GM12864 (cell line): Measurements from ENCODE around the gene ADAMTS19.
A peak's percentile ranks its signal among the peaks of the same experiment; 100 is the strongest.

ENCODE experiments used
- DNase-seq: peaks from one replicate; pipeline ENCODE4 v3.0.0-alpha.2; 2011; ENCODE audit warnings: low read depth
- H3K4me3 ChIP-seq: 2 replicates; pipeline ENCODE4 v1.5.1; 2011; ENCODE audit warnings: mild to moderate bottlenecking, low read depth, low read length, control low read depth
- TF ChIP-seq, protein P1 (sequence below): IDR thresholded peaks from 2 replicates; pipeline ENCODE4 v1.5.1; 2011; ENCODE audit warnings: low read depth, mild to moderate bottlenecking, moderate library complexity, low read length, control low read depth, inconsistent platforms; ENCODE audit errors: missing control alignments

Gene ADAMTS19

DNA sequence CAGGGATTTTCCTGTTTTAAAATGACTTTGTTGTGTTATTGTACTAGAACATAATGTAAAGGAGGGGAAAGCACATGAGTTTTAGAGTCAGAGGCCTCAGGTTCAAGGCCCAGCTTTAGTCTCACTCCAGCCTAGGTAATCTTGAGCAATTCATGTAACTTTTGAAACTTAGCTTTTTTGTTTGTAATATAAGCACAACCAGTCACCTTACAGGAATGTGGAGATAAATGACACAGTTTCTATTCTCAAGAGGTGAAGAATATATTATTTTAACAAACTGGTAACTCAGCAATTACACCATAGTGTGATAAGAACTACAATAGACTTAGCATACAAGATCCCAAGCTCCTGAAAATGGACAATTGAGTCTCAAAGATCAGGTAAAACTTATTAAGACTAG lies 51.2 kb downstream of the ADAMTS19 start:
- no peak for DNase-seq
- TF ChIP-seq, protein P1, sequence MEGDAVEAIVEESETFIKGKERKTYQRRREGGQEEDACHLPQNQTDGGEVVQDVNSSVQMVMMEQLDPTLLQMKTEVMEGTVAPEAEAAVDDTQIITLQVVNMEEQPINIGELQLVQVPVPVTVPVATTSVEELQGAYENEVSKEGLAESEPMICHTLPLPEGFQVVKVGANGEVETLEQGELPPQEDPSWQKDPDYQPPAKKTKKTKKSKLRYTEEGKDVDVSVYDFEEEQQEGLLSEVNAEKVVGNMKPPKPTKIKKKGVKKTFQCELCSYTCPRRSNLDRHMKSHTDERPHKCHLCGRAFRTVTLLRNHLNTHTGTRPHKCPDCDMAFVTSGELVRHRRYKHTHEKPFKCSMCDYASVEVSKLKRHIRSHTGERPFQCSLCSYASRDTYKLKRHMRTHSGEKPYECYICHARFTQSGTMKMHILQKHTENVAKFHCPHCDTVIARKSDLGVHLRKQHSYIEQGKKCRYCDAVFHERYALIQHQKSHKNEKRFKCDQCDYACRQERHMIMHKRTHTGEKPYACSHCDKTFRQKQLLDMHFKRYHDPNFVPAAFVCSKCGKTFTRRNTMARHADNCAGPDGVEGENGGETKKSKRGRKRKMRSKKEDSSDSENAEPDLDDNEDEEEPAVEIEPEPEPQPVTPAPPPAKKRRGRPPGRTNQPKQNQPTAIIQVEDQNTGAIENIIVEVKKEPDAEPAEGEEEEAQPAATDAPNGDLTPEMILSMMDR: no peak
- no peak overlapping the region for H3K4me3 ChIP-seq

DNA sequence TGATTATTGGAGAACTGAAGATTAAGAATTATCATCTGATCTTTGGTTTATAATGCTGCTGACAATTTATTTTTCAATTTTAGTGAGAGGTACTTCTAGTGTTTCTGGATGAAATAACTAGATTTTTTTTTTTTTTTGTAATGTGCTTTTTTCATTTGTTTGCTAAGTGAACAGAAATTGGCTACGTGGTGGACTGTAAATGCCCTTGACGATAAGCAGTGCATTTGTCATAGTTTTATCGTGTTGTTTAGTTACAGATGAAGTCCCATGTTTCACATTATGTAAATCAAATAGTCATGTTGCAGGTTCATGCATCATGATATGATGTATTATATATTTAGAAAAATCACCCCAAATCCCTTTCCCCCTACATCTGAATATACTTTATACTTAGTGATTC lies 81.0 kb downstream of the ADAMTS19 start:
- DNase-seq: no peak
- TF ChIP-seq, protein P1: no peak
- H3K4me3 ChIP-seq: no peak overlapping the region

DNA sequence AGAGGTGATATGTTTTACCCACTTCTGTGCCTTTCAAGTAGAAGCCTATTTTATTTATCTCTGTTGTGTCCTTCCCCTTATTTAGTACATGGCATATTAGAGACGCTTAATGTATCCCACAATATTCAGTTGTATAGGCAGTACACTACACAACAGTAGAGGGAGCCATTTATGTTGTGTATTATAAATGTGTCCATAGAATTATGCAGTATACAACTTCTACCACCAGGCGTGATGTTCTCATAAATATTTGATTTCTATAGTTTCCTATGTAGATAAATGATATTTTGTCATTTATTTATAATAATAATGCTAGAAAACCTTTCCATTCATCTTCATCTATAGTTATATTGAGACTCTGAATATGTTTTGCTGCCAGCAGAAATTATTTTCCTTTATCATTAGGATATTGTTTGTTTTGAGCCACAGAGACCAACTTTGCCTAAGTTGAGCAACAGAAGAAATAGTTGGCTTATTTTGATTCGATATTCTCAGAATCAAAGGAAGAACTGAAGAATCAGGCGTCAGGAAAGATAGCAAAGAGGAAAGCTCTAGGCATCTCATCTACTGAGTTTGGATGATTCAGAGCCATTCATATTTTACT lies 81.7 kb downstream of the ADAMTS19 start:
- TF ChIP-seq, protein P1: peak; percentile 18
- no peak for DNase-seq

DNA sequence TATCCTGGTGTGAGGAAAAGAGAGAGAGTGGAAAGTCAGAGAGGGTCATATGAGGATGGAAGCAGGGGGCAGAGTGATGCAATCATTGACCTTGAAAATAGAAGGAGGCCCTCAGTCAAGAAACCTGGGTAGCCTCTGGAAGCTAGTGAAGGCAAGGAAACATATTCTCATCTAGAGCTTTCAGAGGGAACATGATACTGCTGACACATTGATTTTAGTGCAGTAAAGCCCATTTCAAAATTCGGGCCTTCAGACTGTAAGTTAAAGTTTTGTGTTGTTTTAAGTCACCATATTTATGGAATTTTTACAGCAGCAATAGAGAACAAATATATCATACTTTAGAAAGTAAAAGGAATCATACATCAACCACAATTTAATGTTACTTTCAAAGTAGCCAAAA lies 87.0 kb downstream of the ADAMTS19 start:
- no peak overlapping the region for H3K4me3 ChIP-seq
- DNase-seq: no peak
- TF ChIP-seq, protein P1: no peak

More for the DNA sequence above, 81.7 kb downstream of the ADAMTS19 start:
- no peak overlapping the region for H3K4me3 ChIP-seq

DNA sequence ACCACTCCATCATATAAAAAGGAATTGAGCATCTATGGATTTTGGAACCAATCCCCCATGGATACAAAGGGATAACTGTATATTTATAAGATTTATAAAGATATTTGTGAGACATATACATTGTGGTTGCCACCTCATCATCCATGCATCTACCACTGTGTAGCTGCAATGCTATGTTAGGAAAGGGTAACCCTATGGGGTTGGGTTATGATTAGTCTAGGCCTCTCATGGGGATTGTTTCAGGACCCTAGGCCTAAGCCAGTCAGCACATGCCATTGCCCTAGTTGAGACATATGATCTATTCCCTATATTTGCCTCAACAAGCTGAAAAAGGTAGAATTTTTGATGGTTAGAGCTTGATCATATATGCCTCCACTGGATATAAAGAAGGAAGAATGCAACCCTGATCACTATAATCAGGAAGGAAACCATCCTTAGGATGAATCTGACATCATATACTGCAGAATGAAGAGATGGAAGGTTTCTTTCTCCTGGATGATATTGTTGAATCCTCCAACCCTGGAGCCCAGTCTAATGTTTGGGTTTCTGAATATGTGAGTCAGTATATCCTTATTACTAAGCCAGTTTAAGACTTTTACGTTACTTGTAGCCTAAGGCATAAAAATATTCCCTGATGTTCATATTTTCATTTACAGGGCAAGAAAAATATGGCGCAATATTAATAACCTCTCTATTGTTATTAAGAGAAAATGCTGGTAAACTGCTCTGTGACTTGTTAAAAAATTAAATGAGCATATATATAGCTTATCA lies 94.2 kb downstream of the ADAMTS19 start:
- no peak for DNase-seq
- TF ChIP-seq, protein P1: no peak

DNA sequence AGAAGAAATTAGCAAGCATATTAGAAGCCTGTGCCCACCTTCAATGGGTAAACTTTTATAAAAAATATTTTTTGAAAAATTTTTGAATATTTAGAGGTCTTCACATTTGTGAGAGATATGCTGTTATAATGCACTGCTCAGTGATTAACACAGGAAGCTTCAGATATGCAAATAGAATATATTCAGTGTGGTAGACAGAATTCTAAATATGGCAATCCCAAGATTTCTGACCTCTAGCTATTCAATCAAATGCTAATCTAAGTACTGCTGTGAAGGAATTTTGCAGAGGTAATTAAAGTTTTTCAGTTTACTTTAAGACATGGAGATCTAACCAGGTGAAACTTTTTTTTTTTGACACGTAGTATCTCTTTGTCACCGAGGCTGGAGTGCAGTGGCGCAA lies 103.5 kb downstream of the ADAMTS19 start:
- DNase-seq: no peak
- TF ChIP-seq, protein P1: no peak
- no peak overlapping the region for H3K4me3 ChIP-seq

More for the DNA sequence above, 94.2 kb downstream of the ADAMTS19 start:
- no peak overlapping the region for H3K4me3 ChIP-seq

DNA sequence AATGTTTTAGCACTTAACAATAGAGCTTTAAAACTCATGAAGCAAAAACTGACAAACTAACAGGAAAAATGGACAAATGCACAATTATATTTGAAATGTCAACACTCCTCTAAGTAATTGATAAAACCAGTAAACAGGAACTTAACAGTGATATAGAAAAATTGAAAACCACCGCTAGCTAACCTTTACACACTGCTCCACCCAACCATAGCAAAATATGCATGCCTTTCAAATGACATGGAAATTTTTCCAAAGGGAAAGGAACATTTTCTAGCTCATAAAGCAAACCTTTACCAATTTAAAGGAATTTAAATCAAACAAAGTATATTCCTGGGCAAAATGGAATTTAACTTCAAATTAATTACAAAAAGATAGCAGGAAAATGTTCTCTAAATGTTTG lies 109.2 kb downstream of the ADAMTS19 start:
- TF ChIP-seq, protein P1: no peak
- no peak overlapping the region for H3K4me3 ChIP-seq
- no peak for DNase-seq
